ENCODE measurements around the gene DDX24. TPM values are rescaled to one million over a fixed set of nuclear protein-coding genes. Genes with fewer than 3 reads are reported as not detected.

Gene DDX24
- total RNA-seq, 1 experiment from 2014 or later: 174 TPM

GRCh38 chr14:94104731-94105130 is 23.7 kb upstream of the DDX24 start (continued):
- no peak for TF ChIP-seq AFF4 (CRISPR knock-in tag; IDR thresholded peaks at IDR 0.05; ENCODE audit: borderline replicate concordance)
- TF ChIP-seq NR3C1 (CRISPR knock-in tag; conservative IDR thresholded peaks at IDR 0.05; ENCODE audit: low read depth): no peak
- TF ChIP-seq RELA (CRISPR knock-in tag; IDR thresholded peaks at IDR 0.05; ENCODE audit: borderline replicate concordance): no peak

GRCh38 chr14:94103554-94104150 is 22.6 kb upstream of the DDX24 start:
- Mint-ChIP-seq H3K36me3 (no peaks in the 10 kb centered on the region), H3K4me3 (no peak overlapping the region), H3K4me1 (no peaks in the 10 kb centered on the region), H3K9me3 (no peaks in the 10 kb centered on the region), H3K27ac (no peak overlapping the region), H3K27me3 (ENCODE audit: low read depth) (no peaks in the 10 kb centered on the region)
- POLR2A ChIA-PET: no interaction called here
- TF ChIP-seq ZNF317 (CRISPR knock-in tag; IDR thresholded peaks at IDR 0.05; ENCODE audit: borderline replicate concordance, low read depth): no peak
- no peak for TF ChIP-seq ZNF671 (CRISPR knock-in tag; IDR thresholded peaks at IDR 0.05)
- TF ChIP-seq ZNF416 (CRISPR knock-in tag; IDR thresholded peaks at IDR 0.05): no peak
- no peak for TF ChIP-seq ZNF281 (CRISPR knock-in tag; IDR thresholded peaks at IDR 0.05)
- TF ChIP-seq FOXK1 (CRISPR knock-in tag; IDR thresholded peaks at IDR 0.05): no peak
- no peak for TF ChIP-seq STAT6 (CRISPR knock-in tag; conservative IDR thresholded peaks at IDR 0.05; ENCODE audit: low read depth)
- TF ChIP-seq ZNF232 (CRISPR knock-in tag; IDR thresholded peaks at IDR 0.05): no peak
- TF ChIP-seq NR1H2 (CRISPR knock-in tag; IDR thresholded peaks at IDR 0.05): no peak
- no peak for TF ChIP-seq CBFB (CRISPR knock-in tag; IDR thresholded peaks at IDR 0.05; ENCODE audit: low read depth)
- no peak for TF ChIP-seq E2F4 (CRISPR knock-in tag; IDR thresholded peaks at IDR 0.05; ENCODE audit: borderline replicate concordance, low read depth)
- CTCF ChIA-PET: interaction anchor here (1.8 kb wide), 2 partner anchors 29 to 164 kb away, joined by 4 to 6 read pairs; no protein-coding TSS in a partner anchor
- ATAC-seq: no peak
- no peak for DNase-seq (ENCODE audit: low spot score)

All from WTC11 (cell line).